Astrocyte of the spinal cord (primary cell): Measurements from ENCODE around the gene HNF1A.

Experiments used
- DNase-seq: peaks from one replicate; pipeline ENCODE4 v3.0.0; 2011; ENCODE audit warnings: low read depth, low spot score
- H3K4me3 ChIP-seq: 2 replicates; pipeline ENCODE4 v1.5.1; 2011; ENCODE audit warnings: low read depth, mild to moderate bottlenecking, low read length, moderate library complexity
- in situ Hi-C: cut with HindIII; loops from 2 replicates; pipeline ENCODE4 v1.10.0; 2017; ENCODE audit warnings: low sequenced_read_pairs
- TF ChIP-seq, protein P1 (sequence below): IDR thresholded peaks from 2 replicates; pipeline ENCODE4 v1.5.1; 2012; ENCODE audit warnings: low read depth, mild to moderate bottlenecking, low read length, inconsistent platforms

Gene HNF1A

GRCh38 chr12:120933786-120934185 lies 44.6 kb upstream of the HNF1A start:
- TF ChIP-seq, protein P1, sequence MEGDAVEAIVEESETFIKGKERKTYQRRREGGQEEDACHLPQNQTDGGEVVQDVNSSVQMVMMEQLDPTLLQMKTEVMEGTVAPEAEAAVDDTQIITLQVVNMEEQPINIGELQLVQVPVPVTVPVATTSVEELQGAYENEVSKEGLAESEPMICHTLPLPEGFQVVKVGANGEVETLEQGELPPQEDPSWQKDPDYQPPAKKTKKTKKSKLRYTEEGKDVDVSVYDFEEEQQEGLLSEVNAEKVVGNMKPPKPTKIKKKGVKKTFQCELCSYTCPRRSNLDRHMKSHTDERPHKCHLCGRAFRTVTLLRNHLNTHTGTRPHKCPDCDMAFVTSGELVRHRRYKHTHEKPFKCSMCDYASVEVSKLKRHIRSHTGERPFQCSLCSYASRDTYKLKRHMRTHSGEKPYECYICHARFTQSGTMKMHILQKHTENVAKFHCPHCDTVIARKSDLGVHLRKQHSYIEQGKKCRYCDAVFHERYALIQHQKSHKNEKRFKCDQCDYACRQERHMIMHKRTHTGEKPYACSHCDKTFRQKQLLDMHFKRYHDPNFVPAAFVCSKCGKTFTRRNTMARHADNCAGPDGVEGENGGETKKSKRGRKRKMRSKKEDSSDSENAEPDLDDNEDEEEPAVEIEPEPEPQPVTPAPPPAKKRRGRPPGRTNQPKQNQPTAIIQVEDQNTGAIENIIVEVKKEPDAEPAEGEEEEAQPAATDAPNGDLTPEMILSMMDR: no peak

GRCh38 chr12:120936197-120936596 lies 42.1 kb upstream of the HNF1A start:
- in situ Hi-C loops: no loop called here
- no peak overlapping the region for H3K4me3 ChIP-seq
- no peak for DNase-seq
- TF ChIP-seq, protein P1: no peak

More at GRCh38 chr12:120933786-120934185, 44.6 kb upstream of the HNF1A start:
- no peak overlapping the region for H3K4me3 ChIP-seq
- DNase-seq: no peak
- in situ Hi-C loops: no loop called here

GRCh38 chr12:120938496-120938895 lies 39.8 kb upstream of the HNF1A start:
- no peak for DNase-seq
- in situ Hi-C loops: no loop called here
- TF ChIP-seq, protein P1: no peak
- H3K4me3 ChIP-seq: no peak overlapping the region

- in situ Hi-C loops: no loop called here
- DNase-seq: no peak
- TF ChIP-seq, protein P1: no peak
Observed at GRCh38 chr12:120939523-120939922, 38.8 kb upstream of the HNF1A start.

DNA sequence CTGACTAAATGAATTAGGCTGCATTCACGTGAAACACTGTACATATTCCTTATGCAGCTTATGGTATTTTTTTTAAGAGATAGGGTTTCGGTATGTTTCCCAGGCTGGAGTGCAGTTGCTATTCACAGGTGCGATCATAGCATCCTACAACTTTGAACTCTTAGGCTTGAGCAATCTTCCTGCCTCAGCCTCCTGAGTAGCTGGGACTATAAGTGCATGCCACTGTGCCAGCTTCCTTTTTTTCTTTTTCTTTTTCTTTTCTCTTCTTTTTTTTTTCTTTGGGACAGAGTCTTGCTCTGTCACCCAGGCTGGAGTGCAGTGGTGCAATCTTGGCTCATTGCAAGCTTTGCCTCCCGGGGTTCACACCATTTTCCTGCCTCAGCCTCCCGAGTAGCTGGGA lies 38.3 kb upstream of the HNF1A start:
- DNase-seq: no peak
- TF ChIP-seq, protein P1: no peak
- H3K4me3 ChIP-seq: no peak overlapping the region
- in situ Hi-C loops: no loop called here

More at GRCh38 chr12:120939523-120939922, 38.8 kb upstream of the HNF1A start:
- H3K4me3 ChIP-seq: no peak overlapping the region

DNA sequence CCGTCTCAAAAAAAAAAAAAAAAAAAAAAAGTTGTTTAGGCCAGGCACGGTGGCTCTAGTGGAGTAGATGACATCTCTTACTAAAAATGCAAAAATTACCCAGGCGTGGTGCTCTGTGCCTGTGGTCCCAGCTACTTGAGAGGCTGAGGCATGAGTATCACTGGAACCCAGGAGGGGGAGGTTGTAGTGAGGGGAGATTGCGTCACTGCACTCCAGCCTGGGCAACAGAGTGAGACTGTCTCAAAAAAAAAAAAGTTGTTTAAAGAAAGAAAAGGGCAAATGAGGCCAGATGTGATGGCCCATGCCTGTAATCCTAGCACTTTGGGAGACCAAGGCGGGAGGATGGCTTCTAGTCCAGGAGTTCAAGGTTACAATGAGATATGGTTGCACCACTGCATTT lies 37.5 kb upstream of the HNF1A start:
- TF ChIP-seq, protein P1: no peak
- H3K4me3 ChIP-seq: no peak overlapping the region
- no peak for DNase-seq
- in situ Hi-C loops: no loop called here

DNA sequence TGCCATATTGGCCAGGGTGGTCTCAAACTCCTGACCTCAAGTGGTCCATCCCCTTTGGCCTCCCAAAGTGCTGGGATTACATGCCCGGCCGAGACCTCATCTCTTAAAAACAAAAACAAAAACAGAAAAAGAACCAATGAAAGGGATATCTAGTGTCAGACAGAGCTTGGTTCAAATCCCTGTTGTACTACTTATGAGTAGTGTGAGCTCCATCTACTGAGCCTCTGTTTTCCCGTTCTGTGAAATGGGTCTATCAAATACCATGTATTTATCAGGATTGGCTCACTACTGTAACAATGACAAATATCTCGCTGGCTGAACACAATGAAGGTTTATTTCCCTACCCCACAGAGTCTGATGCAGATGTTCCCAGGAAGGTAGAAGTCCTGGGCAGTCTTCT lies 36.9 kb upstream of the HNF1A start:
- no peak for DNase-seq
- in situ Hi-C loops: no loop called here
- TF ChIP-seq, protein P1: no peak
- H3K4me3 ChIP-seq: no peak overlapping the region
